Measurements from ENCODE around the gene SUCNR1.
"Not testable (repeated sequence)": the region's sequence is repeated elsewhere in the genome, so short reads cannot be mapped to it uniquely, and the experiment has no call there.

Gene SUCNR1

DNA sequence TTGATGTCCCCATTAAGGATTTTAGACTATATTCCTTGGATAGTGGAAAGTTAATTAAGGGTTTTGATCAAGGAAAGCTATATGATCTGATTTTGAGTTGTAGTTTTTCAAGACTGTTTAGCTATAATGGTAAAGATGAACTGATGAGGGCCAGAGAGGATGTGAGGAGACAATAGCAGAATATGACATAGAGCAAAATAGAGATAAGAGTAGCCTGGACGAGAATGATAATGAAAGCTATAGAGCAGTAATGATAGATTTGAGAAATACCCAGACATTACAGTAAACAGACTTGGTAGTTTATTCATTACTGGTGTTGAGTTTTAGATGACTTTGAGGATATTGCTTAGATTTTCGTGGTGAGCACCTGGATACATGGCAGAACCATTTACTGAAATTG lies 3.8 kb downstream of the SUCNR1 start:
- Mint-ChIP-seq H3K9me3 (no peaks in the 10 kb centered on the region), H3K27me3 (ENCODE audit: low read depth, poor library complexity) (no peaks in the 10 kb centered on the region), H3K4me1 (peaks cover 14% of the 10 kb centered on the region), H3K27ac (no peak overlapping the region), H3K36me3 (ENCODE audit: low read depth) (no peaks in the 10 kb centered on the region), H3K4me3 (no peak overlapping the region)
- DNase-seq: no peak
- TF ChIP-seq, protein P1, sequence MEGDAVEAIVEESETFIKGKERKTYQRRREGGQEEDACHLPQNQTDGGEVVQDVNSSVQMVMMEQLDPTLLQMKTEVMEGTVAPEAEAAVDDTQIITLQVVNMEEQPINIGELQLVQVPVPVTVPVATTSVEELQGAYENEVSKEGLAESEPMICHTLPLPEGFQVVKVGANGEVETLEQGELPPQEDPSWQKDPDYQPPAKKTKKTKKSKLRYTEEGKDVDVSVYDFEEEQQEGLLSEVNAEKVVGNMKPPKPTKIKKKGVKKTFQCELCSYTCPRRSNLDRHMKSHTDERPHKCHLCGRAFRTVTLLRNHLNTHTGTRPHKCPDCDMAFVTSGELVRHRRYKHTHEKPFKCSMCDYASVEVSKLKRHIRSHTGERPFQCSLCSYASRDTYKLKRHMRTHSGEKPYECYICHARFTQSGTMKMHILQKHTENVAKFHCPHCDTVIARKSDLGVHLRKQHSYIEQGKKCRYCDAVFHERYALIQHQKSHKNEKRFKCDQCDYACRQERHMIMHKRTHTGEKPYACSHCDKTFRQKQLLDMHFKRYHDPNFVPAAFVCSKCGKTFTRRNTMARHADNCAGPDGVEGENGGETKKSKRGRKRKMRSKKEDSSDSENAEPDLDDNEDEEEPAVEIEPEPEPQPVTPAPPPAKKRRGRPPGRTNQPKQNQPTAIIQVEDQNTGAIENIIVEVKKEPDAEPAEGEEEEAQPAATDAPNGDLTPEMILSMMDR (IDR thresholded peaks at IDR 0.05): no peak

DNA sequence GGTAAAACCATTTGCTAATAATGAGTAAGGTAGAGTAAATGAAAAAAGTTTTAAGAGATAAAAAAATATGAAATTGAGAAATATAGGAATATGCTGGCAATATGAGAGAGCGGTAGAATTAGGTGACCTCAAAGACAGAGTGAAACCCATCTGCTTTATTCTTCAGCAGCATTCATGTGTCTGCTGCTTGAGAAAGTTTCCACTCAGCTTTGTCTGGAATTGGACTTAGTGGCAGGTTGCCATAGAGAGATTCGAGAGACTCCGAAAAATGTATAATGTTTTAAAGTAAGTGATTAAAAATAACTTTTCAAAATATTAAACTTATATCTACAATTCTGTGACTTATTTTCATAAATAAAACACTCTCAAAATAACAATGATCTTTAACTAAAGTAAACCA lies 5.0 kb downstream of the SUCNR1 start:
- Mint-ChIP-seq H3K36me3 (ENCODE audit: low read depth) (no peaks in the 10 kb centered on the region), H3K9me3 (no peaks in the 10 kb centered on the region), H3K4me1 (peaks cover 14% of the 10 kb centered on the region), H3K4me3 (no peak overlapping the region), H3K27ac (no peak overlapping the region), H3K27me3 (ENCODE audit: low read depth, poor library complexity) (no peaks in the 10 kb centered on the region)
- TF ChIP-seq, protein P1 (IDR thresholded peaks at IDR 0.05): no peak
- no peak for DNase-seq

DNA sequence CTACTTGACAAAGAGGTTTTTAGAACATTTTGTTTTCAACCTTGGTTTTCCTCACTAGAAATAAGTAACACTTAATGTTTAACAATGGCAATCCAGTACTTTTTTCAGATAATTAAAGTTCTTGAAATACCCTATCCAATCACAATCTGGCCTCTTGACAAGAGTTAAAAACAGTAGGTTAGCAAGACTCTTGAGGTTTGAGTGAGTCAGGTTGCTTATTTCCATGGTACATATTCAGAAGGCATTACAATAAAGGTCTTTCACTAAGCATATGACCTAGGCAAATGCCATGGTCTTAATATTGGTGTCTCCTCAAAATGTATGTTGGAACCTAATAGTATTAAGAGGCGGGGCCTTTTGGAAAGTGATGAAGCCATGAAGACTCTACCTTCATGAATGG lies 5.6 kb downstream of the SUCNR1 start:
- Mint-ChIP-seq H3K9me3 (no peaks in the 10 kb centered on the region), H3K4me1 (peaks cover 14% of the 10 kb centered on the region), H3K4me3 (no peak overlapping the region), H3K27me3 (ENCODE audit: low read depth, poor library complexity) (no peaks in the 10 kb centered on the region), H3K36me3 (ENCODE audit: low read depth) (no peaks in the 10 kb centered on the region), H3K27ac (no peak overlapping the region)
- no peak for DNase-seq
- TF ChIP-seq, protein P1 (IDR thresholded peaks at IDR 0.05): no peak

DNA sequence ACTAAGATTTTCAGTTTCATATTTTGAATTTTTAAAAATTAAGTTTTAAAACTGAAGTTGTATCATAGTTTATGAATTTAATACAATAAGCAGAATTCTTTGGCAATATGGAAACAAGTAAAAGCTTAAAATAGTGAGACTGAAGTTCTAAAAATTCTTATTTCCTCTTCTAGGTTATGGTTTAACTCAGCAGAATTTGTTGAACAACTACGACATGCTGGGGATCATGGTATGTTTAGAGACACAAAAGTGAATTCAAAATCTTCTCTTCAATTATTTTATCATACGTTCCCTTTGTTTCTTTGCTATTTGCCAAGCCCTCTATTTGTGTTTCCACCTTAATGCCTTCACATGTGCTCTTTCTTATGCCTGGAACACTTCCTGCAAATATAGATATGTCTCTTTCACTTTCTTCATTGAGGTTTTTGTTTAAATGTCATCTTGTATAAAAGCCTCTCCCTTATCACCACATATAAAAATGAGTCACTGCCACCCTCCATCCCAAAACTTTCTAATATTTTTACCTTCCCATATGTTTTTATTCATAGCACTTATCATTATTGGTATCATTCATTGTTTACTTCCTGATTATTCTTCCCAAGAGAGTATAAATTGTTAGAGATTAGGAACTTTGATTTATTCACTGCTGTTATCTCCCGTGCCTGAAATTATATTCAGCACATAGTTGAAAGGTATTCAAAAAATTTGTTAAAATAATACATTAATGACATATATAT lies 6.4 kb downstream of the SUCNR1 start:
- peaks cover 14% of the 10 kb centered on the region for H3K4me1 Mint-ChIP-seq
- DNase-seq: no peak
- H3K36me3 Mint-ChIP-seq (ENCODE audit: low read depth): no peaks in the 10 kb centered on the region
- TF ChIP-seq, protein P1 (IDR thresholded peaks at IDR 0.05): no peak
- no peak overlapping the region for H3K4me3 Mint-ChIP-seq
- H3K27ac Mint-ChIP-seq: no peak overlapping the region
- no peaks in the 10 kb centered on the region for H3K27me3 Mint-ChIP-seq (ENCODE audit: low read depth, poor library complexity)
- H3K9me3 Mint-ChIP-seq: no peaks in the 10 kb centered on the region

DNA sequence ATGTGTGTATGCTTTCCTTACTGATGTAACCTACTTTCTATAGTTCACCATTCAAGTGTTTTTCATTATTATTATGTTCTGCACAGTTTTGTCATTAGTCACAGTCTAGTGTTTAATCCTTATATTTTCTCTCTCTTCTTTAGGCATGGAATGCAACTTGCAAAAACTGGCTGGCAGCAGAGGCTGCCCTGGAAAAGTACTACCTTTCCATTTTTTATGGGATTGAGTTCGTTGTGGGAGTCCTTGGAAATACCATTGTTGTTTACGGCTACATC lies 6.9 kb downstream of the SUCNR1 start:
- Mint-ChIP-seq H3K4me1 (peaks cover 14% of the 10 kb centered on the region), H3K4me3 (no peak overlapping the region), H3K9me3 (peaks cover under 1% of the 10 kb centered on the region), H3K27ac (no peak overlapping the region), H3K36me3 (ENCODE audit: low read depth) (no peaks in the 10 kb centered on the region), H3K27me3 (ENCODE audit: low read depth, poor library complexity) (no peaks in the 10 kb centered on the region)
- DNase-seq: no peak
- TF ChIP-seq, protein P1 (IDR thresholded peaks at IDR 0.05): no peak

DNA sequence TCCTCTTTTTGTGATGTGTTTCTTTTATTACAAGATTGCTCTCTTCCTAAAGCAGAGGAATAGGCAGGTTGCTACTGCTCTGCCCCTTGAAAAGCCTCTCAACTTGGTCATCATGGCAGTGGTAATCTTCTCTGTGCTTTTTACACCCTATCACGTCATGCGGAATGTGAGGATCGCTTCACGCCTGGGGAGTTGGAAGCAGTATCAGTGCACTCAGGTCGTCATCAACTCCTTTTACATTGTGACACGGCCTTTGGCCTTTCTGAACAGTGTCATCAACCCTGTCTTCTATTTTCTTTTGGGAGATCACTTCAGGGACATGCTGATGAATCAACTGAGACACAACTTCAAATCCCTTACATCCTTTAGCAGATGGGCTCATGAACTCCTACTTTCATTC lies 7.7 kb downstream of the SUCNR1 start:
- peaks cover 3% of the 10 kb centered on the region for H3K9me3 Mint-ChIP-seq

DNA sequence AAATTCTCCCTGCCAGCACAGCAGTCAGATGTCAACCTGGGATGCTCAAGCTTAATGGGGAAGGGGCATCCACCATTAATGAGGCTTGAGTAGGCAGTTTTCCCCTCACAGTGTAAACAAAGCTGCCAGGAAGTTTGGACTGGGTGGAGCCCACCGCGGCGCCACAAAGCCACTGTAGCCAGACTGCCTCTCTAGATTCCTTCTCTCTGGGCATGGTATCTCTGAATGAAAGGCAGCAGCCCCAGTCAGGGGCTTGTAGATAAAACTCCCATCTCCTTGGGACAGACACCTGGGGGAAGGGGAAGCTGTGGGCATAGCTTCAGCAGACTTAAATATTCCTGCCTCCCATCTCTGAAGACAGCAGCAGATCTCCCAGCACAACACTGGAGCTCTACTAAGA lies 12.0 kb downstream of the SUCNR1 start:
- H3K27me3 Mint-ChIP-seq (ENCODE audit: low read depth, poor library complexity); H3K9me3 Mint-ChIP-seq; H3K4me1 Mint-ChIP-seq; DNase-seq; H3K4me3 Mint-ChIP-seq; H3K36me3 Mint-ChIP-seq (ENCODE audit: low read depth); H3K27ac Mint-ChIP-seq: not testable (repeated sequence)

More for the DNA sequence above, 7.7 kb downstream of the SUCNR1 start:
- Mint-ChIP-seq H3K27ac (no peak overlapping the region), H3K4me1 (peaks cover 8% of the 10 kb centered on the region), H3K4me3 (no peak overlapping the region), H3K36me3 (ENCODE audit: low read depth) (no peaks in the 10 kb centered on the region), H3K27me3 (ENCODE audit: low read depth, poor library complexity) (no peaks in the 10 kb centered on the region)
- DNase-seq: no peak
- TF ChIP-seq, protein P1 (IDR thresholded peaks at IDR 0.05): no peak

DNA sequence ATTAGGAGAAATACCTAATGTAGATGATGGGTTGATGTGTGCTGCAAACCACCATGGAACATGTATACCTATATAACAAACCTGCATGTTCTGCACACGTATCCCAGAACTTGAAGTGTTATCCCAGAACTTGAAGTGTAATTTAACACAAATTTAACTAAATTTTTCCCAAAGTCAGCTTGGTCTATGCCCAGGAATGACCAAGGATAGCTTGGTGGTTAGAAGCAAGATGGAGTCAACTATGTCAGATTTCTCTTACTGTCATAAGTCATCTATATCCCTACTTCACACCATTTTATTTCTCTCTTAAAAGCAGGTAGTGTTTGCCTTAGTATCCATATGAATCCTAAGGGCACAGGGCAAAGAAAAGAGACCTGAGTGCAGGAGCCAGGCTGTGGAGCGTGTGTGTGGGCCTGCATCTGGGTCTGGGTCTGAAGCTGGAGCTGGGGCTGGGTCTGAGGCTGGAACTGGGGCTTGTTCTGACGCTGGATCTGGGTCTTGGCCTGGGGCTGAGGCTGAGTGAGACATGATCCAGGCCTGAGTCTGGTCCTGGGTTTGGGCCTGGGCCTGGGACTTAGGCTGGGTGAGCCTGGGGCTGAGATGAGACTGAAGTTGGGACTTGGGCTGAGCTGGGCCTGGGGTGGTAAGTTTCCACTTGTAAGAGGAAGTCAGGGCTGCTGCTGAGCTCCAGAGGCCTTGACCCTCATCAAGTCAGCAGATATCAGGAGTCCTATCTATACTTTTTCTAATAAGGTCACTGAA lies 14.2 kb downstream of the SUCNR1 start:
- not testable (repeated sequence) for H3K27me3 Mint-ChIP-seq (ENCODE audit: low read depth, poor library complexity); H3K9me3 Mint-ChIP-seq; H3K4me3 Mint-ChIP-seq; H3K4me1 Mint-ChIP-seq; H3K36me3 Mint-ChIP-seq (ENCODE audit: low read depth); DNase-seq; H3K27ac Mint-ChIP-seq

All from nephron progenitor cell (in vitro differentiated cells).